HFF-Myc (cell line): ENCODE measurements around the gene GNAI2.

Experiments used
- DNase-seq: peaks from one replicate; pipeline ENCODE4 v3.0.0-alpha.2; 2011; ENCODE audit warnings: low read depth; ENCODE audit errors: extremely low read depth
- H3K4me3 ChIP-seq: replicated peaks from 2 replicates; pipeline ENCODE4 v1.5.1; 2011; ENCODE audit warnings: low read depth, mild to moderate bottlenecking, control low read depth, low read length
- CTCF ChIP-seq: IDR thresholded peaks from 2 replicates; pipeline ENCODE4 v1.5.1; 2012; ENCODE audit warnings: mild to moderate bottlenecking, low read depth, low read length, control low read depth; ENCODE audit errors: missing control alignments

Gene GNAI2

DNA sequence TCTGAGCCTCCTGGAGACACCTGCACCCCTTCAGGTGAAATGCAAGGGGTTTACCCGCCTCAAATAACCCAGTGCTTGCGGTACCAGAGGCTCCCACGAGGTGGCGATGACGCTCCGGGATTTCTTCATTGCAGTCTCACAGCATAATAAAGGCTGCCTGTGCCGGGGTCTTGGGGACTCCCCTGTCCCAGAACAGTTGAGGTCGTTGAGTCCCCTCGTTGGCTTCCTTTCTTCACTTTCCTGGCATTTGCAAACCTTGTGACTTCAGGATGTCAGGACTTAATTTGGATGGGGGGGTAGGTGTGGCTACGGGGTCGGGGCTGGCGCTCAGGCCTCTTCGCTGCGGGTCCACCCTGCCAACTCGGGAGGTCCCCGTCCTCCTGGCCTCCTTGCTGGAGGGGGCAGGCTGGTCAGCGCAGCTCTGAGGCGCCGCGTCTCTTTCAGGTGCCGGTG is 43.3 kb upstream of the GNAI2 start:
- DNase-seq = peak; percentile 33
- H3K4me3 ChIP-seq = no peak overlapping the region
- peak; percentile 94 for TF ChIP-seq CTCF

DNA sequence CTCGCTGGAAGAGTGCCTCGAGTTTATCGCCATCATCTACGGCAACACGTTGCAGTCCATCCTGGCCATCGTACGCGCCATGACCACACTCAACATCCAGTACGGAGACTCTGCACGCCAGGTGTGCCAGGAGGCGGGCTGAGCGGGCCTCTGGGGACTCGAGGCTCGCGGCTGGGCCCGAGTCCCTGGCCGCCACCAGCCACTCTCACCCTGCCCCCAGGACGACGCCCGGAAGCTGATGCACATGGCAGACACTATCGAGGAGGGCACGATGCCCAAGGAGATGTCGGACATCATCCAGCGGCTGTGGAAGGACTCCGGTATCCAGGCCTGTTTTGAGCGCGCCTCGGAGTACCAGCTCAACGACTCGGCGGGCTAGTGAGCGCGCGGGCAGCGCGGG is 42.7 kb upstream of the GNAI2 start:
- no peak for TF ChIP-seq CTCF
- no peak overlapping the region for H3K4me3 ChIP-seq
- no peak for DNase-seq

- DNase-seq = no peak
- H3K4me3 ChIP-seq = no peak overlapping the region
- no peak for TF ChIP-seq CTCF
Observed at GRCh38 chr3:50193746-50194127, 42.3 kb upstream of the GNAI2 start.

- DNase-seq = no peak
- no peak overlapping the region for H3K4me3 ChIP-seq
- TF ChIP-seq CTCF = peak; percentile 88
Observed at GRCh38 chr3:50194128-50194902, 41.7 kb upstream of the GNAI2 start.

DNA sequence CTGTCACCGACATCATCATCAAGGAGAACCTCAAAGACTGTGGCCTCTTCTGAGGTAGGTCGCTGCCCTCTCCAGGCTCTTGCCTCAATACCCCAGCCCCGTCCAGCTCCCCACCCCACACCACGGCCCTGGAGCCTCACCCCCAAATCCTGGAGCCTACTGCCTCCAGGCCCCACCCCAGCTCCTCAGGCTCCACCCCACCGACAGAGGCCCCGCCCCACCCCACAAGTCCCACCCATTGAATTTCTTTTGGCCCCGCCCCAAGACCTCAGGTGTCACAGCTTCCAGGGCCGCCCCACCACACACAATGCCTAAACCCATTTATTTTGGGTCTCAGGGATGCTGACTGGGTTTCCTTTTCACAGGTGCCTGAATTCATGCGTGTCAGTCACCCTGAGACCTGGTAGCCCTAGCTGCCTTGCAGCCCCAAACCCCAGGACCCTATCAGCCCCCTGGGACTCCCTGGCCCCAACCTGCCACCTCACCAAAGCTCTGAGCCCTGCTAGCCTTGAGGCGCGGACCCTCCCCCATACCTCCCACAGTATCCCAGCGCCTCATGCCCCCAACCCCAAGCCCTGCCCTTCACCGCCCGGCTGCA is 41.0 kb upstream of the GNAI2 start:
- DNase-seq = no peak
- TF ChIP-seq CTCF = no peak
- no peak overlapping the region for H3K4me3 ChIP-seq

DNA sequence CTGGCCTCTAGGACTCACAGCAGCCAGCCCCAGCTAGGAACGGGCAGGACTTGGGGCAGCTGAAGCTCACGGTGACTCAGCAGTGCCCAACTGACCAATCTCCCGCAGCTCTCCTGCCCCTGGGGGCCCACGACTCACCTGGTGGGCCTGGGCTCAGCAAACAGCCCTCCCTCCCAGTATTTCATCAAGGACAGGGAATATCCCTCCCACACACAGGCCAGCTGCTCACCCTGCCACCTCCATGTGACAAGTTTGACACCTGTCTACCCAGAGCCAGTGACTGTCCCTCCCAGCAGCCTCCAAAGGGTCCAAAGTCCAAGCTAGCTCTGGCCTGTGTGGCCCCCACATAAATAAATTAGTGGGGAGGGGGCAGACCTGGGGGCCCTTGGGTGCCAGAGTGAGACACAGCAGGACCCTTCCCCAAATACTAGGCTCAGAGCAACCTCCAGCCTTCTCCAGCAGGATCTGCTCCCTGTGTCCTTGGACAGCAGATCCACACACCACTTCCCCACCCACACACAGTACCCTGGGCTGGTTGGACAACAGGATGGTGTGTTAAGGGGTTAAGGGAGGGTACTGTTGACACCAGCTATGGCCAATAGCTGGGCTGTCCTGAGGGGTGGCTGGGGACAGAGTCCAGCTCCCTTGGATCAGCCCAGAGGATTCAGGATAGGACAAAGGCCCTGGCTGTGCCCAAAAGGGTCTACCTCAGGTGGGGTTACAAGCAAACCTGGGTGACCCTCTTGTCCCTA is 40.3 kb upstream of the GNAI2 start:
- no peak overlapping the region for H3K4me3 ChIP-seq
- no peak for TF ChIP-seq CTCF
- DNase-seq = no peak
